ENCODE results near the gene GCNT2. TPM values are rescaled to one million over a fixed set of nuclear protein-coding genes. Genes with fewer than 3 reads are reported as not detected.
"Not testable (repeated sequence)": the region's sequence is repeated elsewhere in the genome, so short reads cannot be mapped to it uniquely, and the experiment has no call there.

The GCNT2 gene
- total RNA-seq, 4 donors from 2014 or later, result 3.8 to 7.9 (median 6.0) TPM

- DNase-seq (ENCODE audit: low spot score), result no peak
- ATAC-seq (ENCODE audit: low FRiP score), result peak; percentile 89
- TF ChIP-seq, protein P1, sequence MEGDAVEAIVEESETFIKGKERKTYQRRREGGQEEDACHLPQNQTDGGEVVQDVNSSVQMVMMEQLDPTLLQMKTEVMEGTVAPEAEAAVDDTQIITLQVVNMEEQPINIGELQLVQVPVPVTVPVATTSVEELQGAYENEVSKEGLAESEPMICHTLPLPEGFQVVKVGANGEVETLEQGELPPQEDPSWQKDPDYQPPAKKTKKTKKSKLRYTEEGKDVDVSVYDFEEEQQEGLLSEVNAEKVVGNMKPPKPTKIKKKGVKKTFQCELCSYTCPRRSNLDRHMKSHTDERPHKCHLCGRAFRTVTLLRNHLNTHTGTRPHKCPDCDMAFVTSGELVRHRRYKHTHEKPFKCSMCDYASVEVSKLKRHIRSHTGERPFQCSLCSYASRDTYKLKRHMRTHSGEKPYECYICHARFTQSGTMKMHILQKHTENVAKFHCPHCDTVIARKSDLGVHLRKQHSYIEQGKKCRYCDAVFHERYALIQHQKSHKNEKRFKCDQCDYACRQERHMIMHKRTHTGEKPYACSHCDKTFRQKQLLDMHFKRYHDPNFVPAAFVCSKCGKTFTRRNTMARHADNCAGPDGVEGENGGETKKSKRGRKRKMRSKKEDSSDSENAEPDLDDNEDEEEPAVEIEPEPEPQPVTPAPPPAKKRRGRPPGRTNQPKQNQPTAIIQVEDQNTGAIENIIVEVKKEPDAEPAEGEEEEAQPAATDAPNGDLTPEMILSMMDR (IDR thresholded peaks at IDR 0.05), result no peak
These were observed 89.1 kb downstream of the GCNT2 start for GRCh38 chr6:10610289-10610688.

DNA sequence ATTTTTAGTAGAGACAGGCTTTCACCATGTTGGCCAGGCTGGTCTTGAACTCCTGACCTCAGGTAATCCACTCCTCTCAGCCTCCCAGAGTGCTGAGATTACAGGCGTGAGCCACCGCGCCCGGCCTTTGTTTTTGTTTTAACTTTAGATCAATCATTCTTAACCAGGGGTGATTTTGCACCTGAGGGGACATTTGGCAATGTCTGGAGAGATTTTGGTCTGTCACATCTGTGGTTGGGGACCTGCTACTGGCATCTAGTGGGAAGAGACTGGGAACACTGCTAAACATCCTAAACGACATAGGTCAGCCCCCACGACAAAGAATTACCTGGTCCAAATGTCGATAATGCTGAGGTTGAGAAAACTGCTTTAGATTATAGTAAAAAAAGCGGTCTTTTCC lies 91.0 kb downstream of the GCNT2 start:
- TF ChIP-seq, protein P1 (IDR thresholded peaks at IDR 0.05), result no peak
- ATAC-seq (ENCODE audit: low FRiP score) (no peak), DNase-seq (ENCODE audit: low spot score) (no peak)

- DNase-seq (ENCODE audit: low spot score) (no peak), ATAC-seq (ENCODE audit: low FRiP score) (no peak)
- TF ChIP-seq, protein P1 (IDR thresholded peaks at IDR 0.05), result no peak
These were observed 91.9 kb downstream of the GCNT2 start for GRCh38 chr6:10613077-10613476.

- ATAC-seq (ENCODE audit: low FRiP score), result no peak
- TF ChIP-seq, protein P1 (IDR thresholded peaks at IDR 0.05), result no peak
These were observed 92.6 kb downstream of the GCNT2 start for GRCh38 chr6:10613723-10614122.

GRCh38 chr6:10615675-10616074 lies 94.5 kb downstream of the GCNT2 start:
- TF ChIP-seq, protein P1 (IDR thresholded peaks at IDR 0.05), result no peak
- ATAC-seq (ENCODE audit: low FRiP score) (no peak), DNase-seq (ENCODE audit: low spot score) (no peak)

More at GRCh38 chr6:10613723-10614122, 92.6 kb downstream of the GCNT2 start:
- DNase-seq (ENCODE audit: low spot score), result no peak

GRCh38 chr6:10616266-10616665 lies 95.1 kb downstream of the GCNT2 start:
- not testable (repeated sequence) for DNase-seq (ENCODE audit: low spot score); ATAC-seq (ENCODE audit: low FRiP score)

DNA sequence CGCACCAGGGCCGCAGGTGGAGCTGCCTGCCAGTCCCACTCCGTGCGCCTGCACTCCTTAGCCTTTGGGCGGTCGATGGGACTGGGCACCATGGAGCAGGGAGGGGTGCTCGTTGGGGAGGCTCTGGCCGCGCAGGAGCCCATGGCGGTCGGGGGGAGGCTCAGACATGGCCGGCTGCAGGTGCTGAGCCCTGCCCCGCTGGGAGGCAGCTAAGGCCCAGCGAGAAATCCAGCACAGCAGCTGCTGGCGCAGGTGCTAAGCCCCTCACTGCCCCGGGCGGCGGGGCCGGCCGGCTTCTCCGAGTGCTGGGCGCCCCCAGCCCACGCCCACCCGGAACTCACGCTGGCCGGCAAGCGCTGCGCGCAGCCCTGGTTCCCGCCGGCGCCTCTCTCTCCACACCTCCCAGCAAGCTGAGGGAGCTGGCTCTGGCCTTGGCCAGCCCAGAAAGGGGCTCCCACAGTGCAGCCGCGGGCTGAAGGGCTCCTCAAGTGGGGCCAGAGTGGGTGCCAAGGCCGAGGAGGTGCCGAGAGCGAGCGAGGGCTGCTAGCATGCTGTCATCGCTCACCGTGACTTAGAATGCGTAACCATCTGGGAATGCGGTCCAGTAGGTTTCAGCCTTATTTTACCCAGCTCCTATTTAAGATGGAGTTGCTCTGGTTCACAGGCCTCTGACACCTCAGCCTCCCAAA lies 96.0 kb downstream of the GCNT2 start:
- TF ChIP-seq, protein P1 (IDR thresholded peaks at IDR 0.05), result no peak
- ATAC-seq (ENCODE audit: low FRiP score) (no peak), DNase-seq (ENCODE audit: low spot score) (no peak)
